Endothelial cell of umbilical vein (primary cell): Measurements from ENCODE around the gene NELL2. TPM values are rescaled to one million over a fixed set of nuclear protein-coding genes. Genes with fewer than 3 reads are reported as not detected.

Source experiments
- BruUV-seq: library from RNA; stranded (reverse); fragments of 400-500 nt; replicated peaks from 2 replicates; lab custom pipeline; 2021; lab: Mats Ljungman, UMichigan
- CTCF ChIA-PET: fragments of 300-600, 350-600 bp; sonication (Branson Sonifier 250); formaldehyde crosslinking; loops from one replicate; lab custom pipeline; 2021; ENCODE audit warnings: antibody characterized with exemption, inconsistent platforms; lab: Charles Lee
- POLR2A ChIA-PET: fragments of 300-600, 350-600 bp; sonication (Branson Sonifier 250); formaldehyde crosslinking; loops from one replicate; lab custom pipeline; 2021; ENCODE audit warnings: antibody characterized with exemption, inconsistent platforms; lab: Charles Lee
- DNase-seq: peaks from one replicate; pipeline ENCODE4 v3.0.0-alpha.2; 2011; ENCODE audit warnings: low read depth, low spot score
- FAIRE-seq: peaks from 2 replicates; lab custom pipeline; 2011; peaks lifted over from hg19 to GRCh38; lab: Jason Lieb, UNC
- H2AFZ ChIP-seq: 2 replicates; pipeline ENCODE4 v1.6.0; 2012; ENCODE audit warnings: low read depth, low read length, control low read depth, inconsistent platforms
- H3K27ac ChIP-seq: 2 replicates; pipeline ENCODE4 v1.5.1; 2011; ENCODE audit warnings: low read depth, mild to moderate bottlenecking, control low read depth, low read length, moderate library complexity; ENCODE audit not compliant: insufficient read depth
- H3K27me3 ChIP-seq, 2 experiments: 2 replicates each; pipeline versions ENCODE4 v1.6.0 to v1.6.1; 2011; ENCODE audit warnings: low read length in 2 of 2, mixed read lengths in 1 of 2; ENCODE audit not compliant: control insufficient read depth in 2 of 2, insufficient read depth in 2 of 2
- H3K36me3 ChIP-seq, 2 experiments: 2 replicates in 1 of 2; 3 replicates in 1 of 2; pipeline ENCODE4 v1.5.1; 2011; ENCODE audit warnings: low read length in 2 of 2, mild to moderate bottlenecking in 1 of 2, moderate library complexity in 1 of 2; ENCODE audit not compliant: control insufficient read depth in 2 of 2, insufficient read depth in 2 of 2; ENCODE audit errors: extremely low read depth in 1 of 2
- H3K4me1 ChIP-seq: 3 replicates; pipeline ENCODE4 v1.5.1; 2011; ENCODE audit warnings: mild to moderate bottlenecking, low read length; ENCODE audit not compliant: control insufficient read depth, insufficient read depth; ENCODE audit errors: extremely low read depth
- H3K4me2 ChIP-seq: 2 replicates; pipeline ENCODE4 v1.6.1; 2011; ENCODE audit warnings: low read length, control low read depth, mixed read lengths; ENCODE audit not compliant: insufficient read depth
- H3K4me3 ChIP-seq, 3 experiments: fragments of 200-600 bp in 1 of 3; sonication (generic), shearing (Covaris generic) in 1 of 3; replicated peaks in 1 of 3; 2 replicates each; pipeline ENCODE4 v1.5.1; 2011 to 2016; ENCODE audit warnings: control low read depth in 3 of 3, low read length in 3 of 3, mild to moderate bottlenecking in 2 of 3, inconsistent platforms in 1 of 3, low read depth in 1 of 3, moderate library complexity in 1 of 3; ENCODE audit not compliant: insufficient read depth in 1 of 3
- H3K79me2 ChIP-seq: 2 replicates; pipeline ENCODE4 v1.6.0; 2012; ENCODE audit warnings: low read length, inconsistent platforms; ENCODE audit not compliant: control insufficient read depth, insufficient read depth
- H3K9ac ChIP-seq: replicated peaks from 2 replicates; pipeline ENCODE3; 2011; ENCODE audit warnings: low read length, control low read depth; ENCODE audit not compliant: insufficient read depth; ENCODE audit errors: extremely low read depth
- H3K9me1 ChIP-seq: replicated peaks from 3 replicates; pipeline ENCODE4 v1.6.0; 2011; ENCODE audit warnings: mild to moderate bottlenecking, low read length; ENCODE audit not compliant: control insufficient read depth, insufficient read depth; ENCODE audit errors: extremely low read depth
- H3K9me3 ChIP-seq: replicated peaks from 2 replicates; pipeline ENCODE4 v1.5.1; 2012; ENCODE audit warnings: low read length, inconsistent platforms; ENCODE audit not compliant: control insufficient read depth, insufficient read depth
- H4K20me1 ChIP-seq: replicated peaks from 2 replicates; pipeline ENCODE3; 2011; ENCODE audit warnings: mild to moderate bottlenecking, low read length; ENCODE audit not compliant: control insufficient read depth, insufficient read depth; ENCODE audit errors: extremely low read depth
- EZH2 ChIP-seq: IDR thresholded peaks from 2 replicates; pipeline ENCODE4 v1.6.1; 2012; ENCODE audit warnings: borderline replicate concordance, low read depth, mild to moderate bottlenecking, moderate library complexity, low read length, inconsistent platforms; ENCODE audit not compliant: severe bottlenecking
- FOS ChIP-seq: IDR thresholded peaks from 2 replicates; pipeline ENCODE4 v1.6.1; 2011; ENCODE audit warnings: mild to moderate bottlenecking, low read length, moderate library complexity, borderline replicate concordance; ENCODE audit not compliant: insufficient read depth
- GATA2 ChIP-seq: IDR thresholded peaks from 2 replicates; pipeline ENCODE4 v1.7.0; 2011; ENCODE audit warnings: low read depth, mild to moderate bottlenecking, moderate library complexity, mixed read lengths, low read length; ENCODE audit not compliant: insufficient read length, insufficient read depth
- JUN ChIP-seq: IDR thresholded peaks from 2 replicates; pipeline ENCODE4 v1.6.1; 2011; ENCODE audit warnings: borderline replicate concordance, low read depth; ENCODE audit not compliant: insufficient read length, insufficient read depth
- MAX ChIP-seq: IDR thresholded peaks from 2 replicates; pipeline ENCODE4 v1.6.1; 2011; ENCODE audit not compliant: insufficient read depth, insufficient read length
- MYC ChIP-seq: IDR thresholded peaks from one replicate; pipeline ENCODE4 v1.6.1; 2011; ENCODE audit warnings: mild to moderate bottlenecking, low read depth, low read length
- POLR2A ChIP-seq: IDR thresholded peaks from 2 replicates; pipeline ENCODE4 v1.6.1; 2012; ENCODE audit warnings: low read depth, mild to moderate bottlenecking, control low read depth, low read length
- POLR2AphosphoS5 ChIP-seq: IDR thresholded peaks from 2 replicates; pipeline ENCODE4 v1.6.1; 2012; ENCODE audit warnings: low read depth, mild to moderate bottlenecking, control low read depth, low read length, moderate library complexity; ENCODE audit not compliant: insufficient read depth
- dilution Hi-C: fragments of 300-500 bp; cut with MboI; formaldehyde crosslinking; loops from one replicate; pipeline ENCODE4 v1.15.0; 2019; ENCODE audit warnings: low sequenced_read_pairs; ENCODE audit not compliant: extremely low pct_ligation_motif_present
- intact Hi-C: fragments of 100-400 bp; cut with micrococcal nuclease; formaldehyde crosslinking; loops from one replicate; pipeline ENCODE4 v1.10.0; 2022
- polyA plus RNA-seq, 4 experiments: library from polyadenylated mRNA; depleted of rRNA in 3 of 4; stranded (reverse) in 3 of 4; unstranded in 1 of 4; fragments of >200 nt; gene quantifications; 2 replicates each; pipeline versions ENCODE4 v1.2.1 to v1.2.3, GENCODE V29; 2011 to 2012; ENCODE audit warnings: missing spikeins in 1 of 4
- total RNA-seq: library from RNA; stranded (reverse); gene quantifications from 2 replicates; pipeline ENCODE4 v1.2.3, GENCODE V29; 2021
- TF ChIP-seq, protein P1 (sequence below), 2 donors: IDR thresholded peaks; 1 replicate in 1 of 2; 2 replicates in 1 of 2; pipeline ENCODE4 v1.5.1; 2011; ENCODE audit warnings: low read length in 2 of 2, mild to moderate bottlenecking in 2 of 2, moderate library complexity in 2 of 2, control low read depth in 1 of 2, inconsistent platforms in 1 of 2, low read depth in 1 of 2; ENCODE audit not compliant: insufficient read depth in 1 of 2; ENCODE audit errors: extremely low read depth in 1 of 2

Gene NELL2
- total and polyA plus RNA-seq, 2 donors (not counting 3 experiments of a cell fraction or from before 2014, with no cell fraction given): 0.11 to 0.49 TPM

GRCh38 chr12:44526655-44527182 is 349.4 kb downstream of the NELL2 start:
- no TSS peak for BruUV-seq
- dilution Hi-C loops: no loop called here
- intact Hi-C loops: no loop called here
- H3K9ac ChIP-seq: no peak overlapping the region
- H3K4me2 ChIP-seq: no peak overlapping the region
- POLR2A ChIA-PET: no interaction called here
- no peak overlapping the region for H2AFZ ChIP-seq
- FAIRE-seq: no peak
- no peaks in the 10 kb centered on the region for H3K36me3 ChIP-seq
- CTCF ChIA-PET: no interaction called here
- no peak for TF ChIP-seq MYC
- TF ChIP-seq, protein P1, sequence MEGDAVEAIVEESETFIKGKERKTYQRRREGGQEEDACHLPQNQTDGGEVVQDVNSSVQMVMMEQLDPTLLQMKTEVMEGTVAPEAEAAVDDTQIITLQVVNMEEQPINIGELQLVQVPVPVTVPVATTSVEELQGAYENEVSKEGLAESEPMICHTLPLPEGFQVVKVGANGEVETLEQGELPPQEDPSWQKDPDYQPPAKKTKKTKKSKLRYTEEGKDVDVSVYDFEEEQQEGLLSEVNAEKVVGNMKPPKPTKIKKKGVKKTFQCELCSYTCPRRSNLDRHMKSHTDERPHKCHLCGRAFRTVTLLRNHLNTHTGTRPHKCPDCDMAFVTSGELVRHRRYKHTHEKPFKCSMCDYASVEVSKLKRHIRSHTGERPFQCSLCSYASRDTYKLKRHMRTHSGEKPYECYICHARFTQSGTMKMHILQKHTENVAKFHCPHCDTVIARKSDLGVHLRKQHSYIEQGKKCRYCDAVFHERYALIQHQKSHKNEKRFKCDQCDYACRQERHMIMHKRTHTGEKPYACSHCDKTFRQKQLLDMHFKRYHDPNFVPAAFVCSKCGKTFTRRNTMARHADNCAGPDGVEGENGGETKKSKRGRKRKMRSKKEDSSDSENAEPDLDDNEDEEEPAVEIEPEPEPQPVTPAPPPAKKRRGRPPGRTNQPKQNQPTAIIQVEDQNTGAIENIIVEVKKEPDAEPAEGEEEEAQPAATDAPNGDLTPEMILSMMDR (IDR thresholded peaks at IDR 0.05; ENCODE audit: extremely low read depth in 1 of 2, insufficient read depth in 1 of 2, low read depth in 1 of 2, low read length in 2 of 2): no peak
- no peak for TF ChIP-seq POLR2A
- no peak for TF ChIP-seq POLR2AphosphoS5
- TF ChIP-seq MAX: no peak
- no peak for TF ChIP-seq FOS
- no peak for TF ChIP-seq GATA2
- TF ChIP-seq EZH2: no peak
- TF ChIP-seq JUN: no peak
- H3K79me2 ChIP-seq: no peaks in the 10 kb centered on the region
- no peak overlapping the region for H3K4me3 ChIP-seq
- H3K27ac ChIP-seq: no peak overlapping the region
- H4K20me1 ChIP-seq: no peaks in the 10 kb centered on the region
- H3K4me1 ChIP-seq: no peaks in the 10 kb centered on the region
- H3K9me3 ChIP-seq: no peaks in the 10 kb centered on the region
- no peaks in the 10 kb centered on the region for H3K27me3 ChIP-seq
- no peaks in the 10 kb centered on the region for H3K9me1 ChIP-seq
- DNase-seq: no peak
